Endothelial cell of umbilical vein (primary cell): ENCODE measurements around the gene KLK8. TPM values are rescaled to one million over a fixed set of nuclear protein-coding genes. Genes with fewer than 3 reads are reported as not detected.

Experiments used
- BruUV-seq: library from RNA; stranded (reverse); fragments of 400-500 nt; replicated peaks from 2 replicates; lab custom pipeline; 2021; lab: Mats Ljungman, UMichigan
- CTCF ChIA-PET: fragments of 300-600, 350-600 bp; sonication (Branson Sonifier 250); formaldehyde crosslinking; loops from one replicate; lab custom pipeline; 2021; ENCODE audit warnings: antibody characterized with exemption, inconsistent platforms; lab: Charles Lee
- POLR2A ChIA-PET: fragments of 300-600, 350-600 bp; sonication (Branson Sonifier 250); formaldehyde crosslinking; loops from one replicate; lab custom pipeline; 2021; ENCODE audit warnings: antibody characterized with exemption, inconsistent platforms; lab: Charles Lee
- DNase-seq: peaks from one replicate; pipeline ENCODE4 v3.0.0-alpha.2; 2011; ENCODE audit warnings: low read depth, low spot score
- FAIRE-seq: peaks from 2 replicates; lab custom pipeline; 2011; peaks lifted over from hg19 to GRCh38; lab: Jason Lieb, UNC
- H2AFZ ChIP-seq: 2 replicates; pipeline ENCODE4 v1.6.0; 2012; ENCODE audit warnings: low read depth, low read length, control low read depth, inconsistent platforms
- H3K27ac ChIP-seq: 2 replicates; pipeline ENCODE4 v1.5.1; 2011; ENCODE audit warnings: low read depth, mild to moderate bottlenecking, control low read depth, low read length, moderate library complexity; ENCODE audit not compliant: insufficient read depth
- H3K27me3 ChIP-seq, 2 experiments: 2 replicates each; pipeline versions ENCODE4 v1.6.0 to v1.6.1; 2011; ENCODE audit warnings: low read length in 2 of 2, mixed read lengths in 1 of 2; ENCODE audit not compliant: control insufficient read depth in 2 of 2, insufficient read depth in 2 of 2
- H3K36me3 ChIP-seq, 2 experiments: 2 replicates in 1 of 2; 3 replicates in 1 of 2; pipeline ENCODE4 v1.5.1; 2011; ENCODE audit warnings: low read length in 2 of 2, mild to moderate bottlenecking in 1 of 2, moderate library complexity in 1 of 2; ENCODE audit not compliant: control insufficient read depth in 2 of 2, insufficient read depth in 2 of 2; ENCODE audit errors: extremely low read depth in 1 of 2
- H3K4me1 ChIP-seq: 3 replicates; pipeline ENCODE4 v1.5.1; 2011; ENCODE audit warnings: mild to moderate bottlenecking, low read length; ENCODE audit not compliant: control insufficient read depth, insufficient read depth; ENCODE audit errors: extremely low read depth
- H3K4me2 ChIP-seq: 2 replicates; pipeline ENCODE4 v1.6.1; 2011; ENCODE audit warnings: low read length, control low read depth, mixed read lengths; ENCODE audit not compliant: insufficient read depth
- H3K4me3 ChIP-seq, 3 experiments: fragments of 200-600 bp in 1 of 3; sonication (generic), shearing (Covaris generic) in 1 of 3; replicated peaks in 1 of 3; 2 replicates each; pipeline ENCODE4 v1.5.1; 2011 to 2016; ENCODE audit warnings: control low read depth in 3 of 3, low read length in 3 of 3, mild to moderate bottlenecking in 2 of 3, inconsistent platforms in 1 of 3, low read depth in 1 of 3, moderate library complexity in 1 of 3; ENCODE audit not compliant: insufficient read depth in 1 of 3
- H3K79me2 ChIP-seq: 2 replicates; pipeline ENCODE4 v1.6.0; 2012; ENCODE audit warnings: low read length, inconsistent platforms; ENCODE audit not compliant: control insufficient read depth, insufficient read depth
- H3K9ac ChIP-seq: replicated peaks from 2 replicates; pipeline ENCODE3; 2011; ENCODE audit warnings: low read length, control low read depth; ENCODE audit not compliant: insufficient read depth; ENCODE audit errors: extremely low read depth
- H3K9me1 ChIP-seq: replicated peaks from 3 replicates; pipeline ENCODE4 v1.6.0; 2011; ENCODE audit warnings: mild to moderate bottlenecking, low read length; ENCODE audit not compliant: control insufficient read depth, insufficient read depth; ENCODE audit errors: extremely low read depth
- H3K9me3 ChIP-seq: replicated peaks from 2 replicates; pipeline ENCODE4 v1.5.1; 2012; ENCODE audit warnings: low read length, inconsistent platforms; ENCODE audit not compliant: control insufficient read depth, insufficient read depth
- H4K20me1 ChIP-seq: replicated peaks from 2 replicates; pipeline ENCODE3; 2011; ENCODE audit warnings: mild to moderate bottlenecking, low read length; ENCODE audit not compliant: control insufficient read depth, insufficient read depth; ENCODE audit errors: extremely low read depth
- CTCF ChIP-seq, 2 donors: IDR thresholded peaks; 1 replicate in 1 of 2; 2 replicates in 1 of 2; pipeline ENCODE4 v1.5.1; 2011; ENCODE audit warnings: low read length in 2 of 2, mild to moderate bottlenecking in 2 of 2, moderate library complexity in 2 of 2, control low read depth in 1 of 2, inconsistent platforms in 1 of 2, low read depth in 1 of 2; ENCODE audit not compliant: insufficient read depth in 1 of 2; ENCODE audit errors: extremely low read depth in 1 of 2
- FOS ChIP-seq: IDR thresholded peaks from 2 replicates; pipeline ENCODE4 v1.6.1; 2011; ENCODE audit warnings: mild to moderate bottlenecking, low read length, moderate library complexity, borderline replicate concordance; ENCODE audit not compliant: insufficient read depth
- dilution Hi-C: fragments of 300-500 bp; cut with MboI; formaldehyde crosslinking; loops from one replicate; pipeline ENCODE4 v1.15.0; 2019; ENCODE audit warnings: low sequenced_read_pairs; ENCODE audit not compliant: extremely low pct_ligation_motif_present
- intact Hi-C: fragments of 100-400 bp; cut with micrococcal nuclease; formaldehyde crosslinking; loops from one replicate; pipeline ENCODE4 v1.10.0; 2022
- polyA plus RNA-seq, 4 experiments: library from polyadenylated mRNA; depleted of rRNA in 3 of 4; stranded (reverse) in 3 of 4; unstranded in 1 of 4; fragments of >200 nt; gene quantifications; 2 replicates each; pipeline versions ENCODE4 v1.2.1 to v1.2.3, GENCODE V29; 2011 to 2012; ENCODE audit warnings: missing spikeins in 1 of 4
- total RNA-seq: library from RNA; stranded (reverse); gene quantifications from 2 replicates; pipeline ENCODE4 v1.2.3, GENCODE V29; 2021

KLK8 gene
- total and polyA plus RNA-seq, 2 donors (not counting 3 experiments of a cell fraction or from before 2014, with no cell fraction given): not detected

DNA sequence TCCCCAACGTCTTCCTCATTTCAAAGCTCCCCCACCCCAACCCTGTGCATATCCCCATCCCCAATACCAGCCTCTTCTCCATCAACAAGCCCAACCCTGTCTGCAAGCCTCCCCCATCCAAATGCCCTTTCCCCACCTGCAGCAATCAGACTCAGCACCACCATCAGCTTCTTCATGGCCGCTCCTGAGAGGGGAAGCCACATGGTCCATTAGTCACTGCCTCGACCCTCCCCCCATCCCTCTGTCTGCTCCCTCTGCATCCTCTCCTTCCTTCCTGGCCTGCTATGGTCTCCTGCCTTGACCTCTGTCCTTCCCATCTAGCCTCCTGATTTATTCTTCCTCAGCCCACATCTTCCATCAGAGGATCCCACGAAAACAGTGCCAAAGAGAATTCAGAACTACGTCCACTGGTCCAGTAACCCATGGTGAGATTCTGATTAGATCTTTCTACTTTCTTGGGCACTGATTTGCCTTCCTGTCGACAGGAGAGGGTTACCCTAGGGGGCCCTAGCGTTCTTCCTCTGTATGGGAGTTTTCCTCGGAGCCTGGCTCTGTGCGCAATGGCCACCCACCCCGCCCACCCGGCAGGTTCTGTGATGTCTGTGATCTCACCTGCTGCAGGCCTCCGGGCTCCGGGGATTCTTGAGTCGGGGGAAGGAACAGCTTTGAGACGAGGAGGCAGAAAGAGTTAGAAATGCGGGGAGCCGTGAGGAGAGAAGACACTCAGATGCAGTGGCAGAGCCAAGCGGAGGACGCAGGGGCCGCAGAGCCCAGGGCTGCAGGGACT, 33.3 kb downstream of the KLK8 start:
- CTCF ChIA-PET: no interaction called here
- intact Hi-C loops: no loop called here
- dilution Hi-C loops: no loop called here

More for the DNA sequence above, 33.3 kb downstream of the KLK8 start:
- Histone ChIP-seq H3K4me2 (no peak overlapping the region), H3K9me1 (no peaks in the 10 kb centered on the region), H3K4me1 (no peaks in the 10 kb centered on the region), H3K4me3 (no peak overlapping the region), H3K9ac (no peak overlapping the region), H3K36me3 (no peaks in the 10 kb centered on the region), H2AFZ (no peak overlapping the region), H3K27me3 (no peaks in the 10 kb centered on the region), H4K20me1 (no peaks in the 10 kb centered on the region), H3K27ac (no peak overlapping the region), H3K79me2 (no peaks in the 10 kb centered on the region), H3K9me3 (no peaks in the 10 kb centered on the region)
- POLR2A ChIA-PET: no interaction called here
- FAIRE-seq: no peak
- DNase-seq: no peak
- TF ChIP-seq CTCF (IDR thresholded peaks at IDR 0.05; ENCODE audit: extremely low read depth in 1 of 2, insufficient read depth in 1 of 2, low read depth in 1 of 2, low read length in 2 of 2): no peak
- peak; percentile 28 for TF ChIP-seq FOS
- BruUV-seq: no TSS peak
